HEK293 (cell line): ENCODE data around the gene APOL3.

Source experiments
- PRDM1 ChIP-seq: fragments of 450-650 bp; formaldehyde crosslinking; IDR thresholded peaks from 2 replicates; pipeline ENCODE4; 2016; ENCODE audit warnings: missing biosample characterization, missing genetic modification characterization
- ZFP37 ChIP-seq: fragments of 450-650 bp; formaldehyde crosslinking; IDR thresholded peaks from 2 replicates; pipeline ENCODE4 v1.5.1; 2016; ENCODE audit warnings: missing biosample characterization, missing genetic modification characterization
- ZNF274 ChIP-seq, 2 experiments: fragments of 200-500 bp in 1 of 2; fragments of 450-650 bp in 1 of 2; sonication (Bioruptor generic) in 1 of 2; formaldehyde crosslinking in 1 of 2; IDR thresholded peaks; 2 replicates each; pipeline versions ENCODE4 v1.5.1 to v1.6.1; 2014 to 2016; ENCODE audit warnings: borderline replicate concordance in 1 of 2, inconsistent platforms in 1 of 2, low read length in 1 of 2, missing biosample characterization in 1 of 2, missing genetic modification characterization in 1 of 2
- ZNF621 ChIP-seq: fragments of 450-650 bp; formaldehyde crosslinking; IDR thresholded peaks from 2 replicates; pipeline ENCODE4 v1.5.1; 2017; ENCODE audit warnings: missing biosample characterization, missing genetic modification characterization
- ZNF785 ChIP-seq: fragments of 450-650 bp; formaldehyde crosslinking; IDR thresholded peaks from 2 replicates; pipeline ENCODE4 v1.5.1; 2016; ENCODE audit warnings: missing biosample characterization, missing genetic modification characterization
- TF ChIP-seq, protein P1 (sequence below): fragments of 450-650 bp; formaldehyde crosslinking; IDR thresholded peaks from 2 replicates; pipeline ENCODE4 v1.5.1; 2016; ENCODE audit warnings: missing biosample characterization, missing genetic modification characterization
- TF ChIP-seq, protein P2 (sequence below): fragments of 450-650 bp; formaldehyde crosslinking; IDR thresholded peaks from 2 replicates; pipeline ENCODE4 v1.5.1; 2016; ENCODE audit warnings: missing biosample characterization, missing genetic modification characterization
- TF ChIP-seq, protein P3 (sequence below): fragments of 450-650 bp; formaldehyde crosslinking; optimal IDR thresholded peaks from 2 replicates; pipeline ENCODE3; 2016; ENCODE audit warnings: missing biosample characterization, mild to moderate bottlenecking, missing genetic modification characterization

DNA sequence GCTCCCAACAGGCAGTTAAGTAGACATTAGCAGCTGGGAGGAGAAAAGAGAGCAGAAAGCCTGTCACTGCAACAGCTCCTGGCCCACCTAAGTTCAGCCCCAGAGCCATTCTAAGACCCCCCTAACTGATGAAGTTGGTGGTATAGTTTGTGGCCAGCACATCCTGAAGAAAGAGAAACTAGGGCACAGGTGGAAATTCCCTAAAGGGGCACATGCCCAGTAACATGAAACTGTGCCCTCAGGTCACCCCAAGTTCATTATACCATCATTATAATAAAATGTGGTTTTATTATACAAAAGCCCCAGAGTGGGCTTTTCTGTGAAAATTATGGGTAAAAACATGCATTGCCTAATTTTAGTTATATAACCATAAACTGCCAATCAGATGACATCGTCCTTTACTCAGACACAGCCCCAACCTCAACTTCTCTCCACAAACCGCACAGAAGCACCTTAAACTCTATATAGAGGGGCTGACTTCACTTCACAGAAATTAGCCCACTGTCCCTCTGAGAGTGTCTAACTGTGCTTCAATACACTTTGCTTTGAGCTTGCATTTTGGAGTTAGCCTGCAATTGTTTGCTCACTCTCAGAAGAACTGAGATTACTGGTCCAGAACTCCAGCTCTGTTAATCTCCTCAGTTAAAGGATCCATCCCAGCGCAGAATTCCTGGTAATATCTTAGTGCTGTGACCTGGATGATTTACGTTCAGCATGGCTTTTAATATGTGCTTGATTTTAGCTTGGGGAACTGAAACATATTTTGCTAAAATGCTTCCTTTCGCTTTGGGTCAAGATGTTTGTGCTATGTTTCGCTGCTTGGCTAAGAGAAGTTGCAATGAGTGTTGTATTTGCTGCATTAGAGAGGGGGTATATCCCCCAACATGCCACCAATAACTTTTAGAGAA is 1.8 kb upstream of the APOL3 start:
- TF ChIP-seq PRDM1 (tag by site-specific recombination) (no peak), ZFP37 (tag by site-specific recombination) (no peak), ZNF274 (IDR thresholded peaks at IDR 0.05; ENCODE audit: low read length) (no peak), ZNF274 (tag by site-specific recombination; IDR thresholded peaks at IDR 0.05; ENCODE audit: borderline replicate concordance) (no peak), ZNF785 (tag by site-specific recombination) (no peak), ZNF621 (tag by site-specific recombination) (no peak)
- TF ChIP-seq, protein P1, sequence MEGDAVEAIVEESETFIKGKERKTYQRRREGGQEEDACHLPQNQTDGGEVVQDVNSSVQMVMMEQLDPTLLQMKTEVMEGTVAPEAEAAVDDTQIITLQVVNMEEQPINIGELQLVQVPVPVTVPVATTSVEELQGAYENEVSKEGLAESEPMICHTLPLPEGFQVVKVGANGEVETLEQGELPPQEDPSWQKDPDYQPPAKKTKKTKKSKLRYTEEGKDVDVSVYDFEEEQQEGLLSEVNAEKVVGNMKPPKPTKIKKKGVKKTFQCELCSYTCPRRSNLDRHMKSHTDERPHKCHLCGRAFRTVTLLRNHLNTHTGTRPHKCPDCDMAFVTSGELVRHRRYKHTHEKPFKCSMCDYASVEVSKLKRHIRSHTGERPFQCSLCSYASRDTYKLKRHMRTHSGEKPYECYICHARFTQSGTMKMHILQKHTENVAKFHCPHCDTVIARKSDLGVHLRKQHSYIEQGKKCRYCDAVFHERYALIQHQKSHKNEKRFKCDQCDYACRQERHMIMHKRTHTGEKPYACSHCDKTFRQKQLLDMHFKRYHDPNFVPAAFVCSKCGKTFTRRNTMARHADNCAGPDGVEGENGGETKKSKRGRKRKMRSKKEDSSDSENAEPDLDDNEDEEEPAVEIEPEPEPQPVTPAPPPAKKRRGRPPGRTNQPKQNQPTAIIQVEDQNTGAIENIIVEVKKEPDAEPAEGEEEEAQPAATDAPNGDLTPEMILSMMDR (tag by site-specific recombination): no peak
- TF ChIP-seq, protein P2, sequence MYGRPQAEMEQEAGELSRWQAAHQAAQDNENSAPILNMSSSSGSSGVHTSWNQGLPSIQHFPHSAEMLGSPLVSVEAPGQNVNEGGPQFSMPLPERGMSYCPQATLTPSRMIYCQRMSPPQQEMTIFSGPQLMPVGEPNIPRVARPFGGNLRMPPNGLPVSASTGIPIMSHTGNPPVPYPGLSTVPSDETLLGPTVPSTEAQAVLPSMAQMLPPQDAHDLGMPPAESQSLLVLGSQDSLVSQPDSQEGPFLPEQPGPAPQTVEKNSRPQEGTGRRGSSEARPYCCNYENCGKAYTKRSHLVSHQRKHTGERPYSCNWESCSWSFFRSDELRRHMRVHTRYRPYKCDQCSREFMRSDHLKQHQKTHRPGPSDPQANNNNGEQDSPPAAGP: no peak
- TF ChIP-seq, protein P3, sequence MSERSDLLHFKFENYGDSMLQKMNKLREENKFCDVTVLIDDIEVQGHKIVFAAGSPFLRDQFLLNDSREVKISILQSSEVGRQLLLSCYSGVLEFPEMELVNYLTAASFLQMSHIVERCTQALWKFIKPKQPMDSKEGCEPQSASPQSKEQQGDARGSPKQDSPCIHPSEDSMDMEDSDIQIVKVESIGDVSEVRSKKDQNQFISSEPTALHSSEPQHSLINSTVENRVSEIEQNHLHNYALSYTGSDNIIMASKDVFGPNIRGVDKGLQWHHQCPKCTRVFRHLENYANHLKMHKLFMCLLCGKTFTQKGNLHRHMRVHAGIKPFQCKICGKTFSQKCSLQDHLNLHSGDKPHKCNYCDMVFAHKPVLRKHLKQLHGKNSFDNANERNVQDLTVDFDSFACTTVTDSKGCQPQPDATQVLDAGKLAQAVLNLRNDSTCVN (tag by site-specific recombination): no peak
